Neural crest cell (in vitro differentiated cells): Measurements from ENCODE around the gene GDAP1L1. TPM values are rescaled to one million over a fixed set of nuclear protein-coding genes. Genes with fewer than 3 reads are reported as not detected.

ENCODE experiments used
- DNase-seq: peaks from one replicate; pipeline ENCODE4 v3.0.0; 2021; ENCODE audit warnings: low read depth, mixed read lengths, low spot score
- H3K27ac Mint-ChIP-seq: one replicate; pipeline ENCODE4 v1.8.0; 2021; ENCODE audit warnings: mild to moderate bottlenecking, mixed read lengths; ENCODE audit not compliant: unreplicated experiment
- H3K27me3 Mint-ChIP-seq: 2 replicates; pipeline ENCODE4 v1.8.0; 2021; ENCODE audit warnings: low read depth, mild to moderate bottlenecking, mixed read lengths
- H3K36me3 Mint-ChIP-seq: 2 replicates; pipeline ENCODE4 v1.8.0; 2021; ENCODE audit warnings: low read depth, mild to moderate bottlenecking, mixed read lengths
- H3K4me1 Mint-ChIP-seq: 2 replicates; pipeline ENCODE4 v1.8.0; 2021; ENCODE audit warnings: mixed read lengths
- H3K4me3 Mint-ChIP-seq: one replicate; pipeline ENCODE4 v1.8.0; 2021; ENCODE audit warnings: mild to moderate bottlenecking, mixed read lengths
- H3K9me3 Mint-ChIP-seq: 2 replicates; pipeline ENCODE4 v1.8.0; 2021; ENCODE audit warnings: mixed read lengths
- CTCF ChIP-seq: fragments of 200-600 bp; sonication (generic); conservative IDR thresholded peaks from 2 replicates; pipeline ENCODE4 v1.5.0; 2021; ENCODE audit warnings: antibody characterized with exemption, mild to moderate bottlenecking
- total RNA-seq: library from RNA; stranded (reverse); gene quantifications from 2 replicates; pipeline ENCODE4 v1.2.1, GENCODE V29; 2021

Gene GDAP1L1
- total RNA-seq, 1 donor from 2014 or later = 10.9 TPM

DNA sequence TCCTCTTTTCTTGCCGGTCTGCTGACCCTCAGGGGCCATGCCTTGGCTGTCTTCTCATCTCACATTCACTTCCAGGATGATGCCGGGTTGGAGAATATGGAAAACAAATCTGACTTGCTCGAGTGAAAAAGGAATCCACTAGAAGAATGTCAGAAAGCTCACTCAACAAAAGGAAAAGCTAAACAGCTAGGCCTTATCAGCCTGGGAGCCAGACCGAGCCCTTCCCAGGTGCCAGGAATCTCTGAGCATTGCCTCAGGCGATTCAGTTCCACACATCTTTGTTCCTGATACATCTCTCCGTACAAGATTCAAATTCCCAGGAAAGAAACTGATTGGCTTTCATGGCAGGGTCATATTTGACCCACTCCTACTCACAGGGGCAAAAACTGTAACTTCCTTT lies 27.3 kb upstream of the GDAP1L1 start:
- H3K4me1 Mint-ChIP-seq = peaks cover 9% of the 10 kb centered on the region
- no peak for DNase-seq
- peak overlapping the region; percentile 79 for H3K27ac Mint-ChIP-seq
- H3K27me3 Mint-ChIP-seq = no peaks in the 10 kb centered on the region
- no peaks in the 10 kb centered on the region for H3K9me3 Mint-ChIP-seq
- H3K36me3 Mint-ChIP-seq = no peaks in the 10 kb centered on the region
- H3K4me3 Mint-ChIP-seq = no peak overlapping the region
- TF ChIP-seq CTCF = no peak

- TF ChIP-seq CTCF = no peak
- no peaks in the 10 kb centered on the region for H3K27me3 Mint-ChIP-seq
- DNase-seq = no peak
- no peaks in the 10 kb centered on the region for H3K9me3 Mint-ChIP-seq
- no peaks in the 10 kb centered on the region for H3K36me3 Mint-ChIP-seq
- H3K4me3 Mint-ChIP-seq = no peak overlapping the region
- H3K27ac Mint-ChIP-seq = no peak overlapping the region
- H3K4me1 Mint-ChIP-seq = peaks cover 5% of the 10 kb centered on the region
These were observed 25.6 kb upstream of the GDAP1L1 start for GRCh38 chr20:44221368-44221954.

GRCh38 chr20:44222027-44222426 lies 25.1 kb upstream of the GDAP1L1 start:
- no peak overlapping the region for H3K4me3 Mint-ChIP-seq
- H3K27me3 Mint-ChIP-seq = no peaks in the 10 kb centered on the region
- H3K9me3 Mint-ChIP-seq = no peaks in the 10 kb centered on the region
- no peak for TF ChIP-seq CTCF
- peaks cover 5% of the 10 kb centered on the region for H3K4me1 Mint-ChIP-seq
- no peak for DNase-seq
- H3K36me3 Mint-ChIP-seq = no peaks in the 10 kb centered on the region
- H3K27ac Mint-ChIP-seq = no peak overlapping the region

- no peak for DNase-seq
- Mint-ChIP-seq H3K36me3 (no peaks in the 10 kb centered on the region), H3K9me3 (no peaks in the 10 kb centered on the region), H3K4me3 (no peak overlapping the region), H3K27me3 (no peaks in the 10 kb centered on the region), H3K4me1 (peaks cover 5% of the 10 kb centered on the region), H3K27ac (no peak overlapping the region)
- TF ChIP-seq CTCF = no peak
These were observed 24.3 kb upstream of the GDAP1L1 start for GRCh38 chr20:44222633-44223368.

DNA sequence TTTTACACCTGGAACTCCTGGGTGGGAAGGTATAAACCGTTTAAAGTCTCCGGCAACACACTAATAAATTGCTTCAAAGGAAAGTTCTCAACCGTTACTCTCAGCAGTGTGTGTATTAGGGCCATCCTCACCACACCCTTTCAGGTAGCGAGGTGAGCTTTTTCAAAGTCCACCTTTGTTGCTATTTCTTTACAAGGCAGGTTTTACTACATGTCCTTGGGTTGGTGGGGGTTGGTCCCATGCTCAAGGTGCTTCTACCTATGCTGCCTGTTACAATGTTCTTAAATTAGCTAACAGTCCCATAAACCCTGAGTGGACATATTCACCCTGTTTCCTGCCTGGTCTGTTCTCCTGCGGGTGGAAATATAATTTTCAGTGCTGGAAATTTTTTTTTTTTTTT lies 23.4 kb upstream of the GDAP1L1 start:
- Mint-ChIP-seq H3K9me3 (no peaks in the 10 kb centered on the region), H3K27me3 (no peaks in the 10 kb centered on the region), H3K4me3 (no peak overlapping the region), H3K27ac (no peak overlapping the region), H3K4me1 (peaks cover 5% of the 10 kb centered on the region), H3K36me3 (no peaks in the 10 kb centered on the region)
- no peak for DNase-seq
- TF ChIP-seq CTCF = no peak
